B cell (primary cell): ENCODE data around the gene CHTOP.

Experiments used
- EZH2 ChIP-seq: IDR thresholded peaks from 2 replicates; pipeline ENCODE4 v1.6.1; 2012; ENCODE audit warnings: borderline replicate concordance, low read depth, mild to moderate bottlenecking, moderate library complexity, low read length; ENCODE audit not compliant: insufficient read depth, poor library complexity, severe bottlenecking
- TF ChIP-seq, protein P1 (sequence below): fragments of 200-600 bp; IDR thresholded peaks from one replicate; pipeline ENCODE4 v1.8.0; 2022; ENCODE audit warnings: antibody characterized with exemption, mild to moderate bottlenecking

DNA sequence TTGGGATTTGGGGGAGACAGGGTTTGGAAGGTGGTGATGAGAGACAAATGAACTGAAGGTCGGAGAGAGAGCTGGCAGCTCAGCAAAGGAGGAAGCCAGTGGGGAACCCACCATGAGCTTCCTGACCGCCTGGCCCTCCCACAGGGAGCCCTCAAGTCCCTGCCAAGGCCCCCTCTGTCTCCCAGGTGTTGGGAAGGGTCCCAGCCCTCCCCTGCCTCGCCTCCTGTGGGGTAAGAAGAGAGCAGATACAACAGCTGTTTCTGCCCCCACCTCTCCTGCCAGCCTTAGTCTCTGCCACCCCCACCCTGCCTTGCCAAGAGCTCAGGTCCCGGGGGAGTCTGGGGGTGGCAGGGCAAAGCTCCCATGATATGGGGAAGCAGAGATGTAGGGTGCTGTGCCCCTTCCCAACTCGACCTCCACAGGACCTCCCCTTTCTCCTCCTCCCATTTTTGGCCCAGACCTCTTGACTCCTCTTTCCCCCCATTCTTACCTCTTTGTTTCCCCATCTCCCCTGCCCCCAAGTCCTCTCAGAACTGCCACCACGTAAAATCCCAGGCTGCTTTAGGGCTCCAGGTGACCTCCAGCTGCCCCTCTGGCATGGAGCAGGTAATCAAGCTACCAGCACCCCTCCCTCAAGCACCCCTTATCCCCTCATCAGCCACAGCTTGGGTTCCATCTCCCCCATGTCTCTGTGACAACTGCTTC lies 5.1 kb upstream of the CHTOP start:
- TF ChIP-seq, protein P1, sequence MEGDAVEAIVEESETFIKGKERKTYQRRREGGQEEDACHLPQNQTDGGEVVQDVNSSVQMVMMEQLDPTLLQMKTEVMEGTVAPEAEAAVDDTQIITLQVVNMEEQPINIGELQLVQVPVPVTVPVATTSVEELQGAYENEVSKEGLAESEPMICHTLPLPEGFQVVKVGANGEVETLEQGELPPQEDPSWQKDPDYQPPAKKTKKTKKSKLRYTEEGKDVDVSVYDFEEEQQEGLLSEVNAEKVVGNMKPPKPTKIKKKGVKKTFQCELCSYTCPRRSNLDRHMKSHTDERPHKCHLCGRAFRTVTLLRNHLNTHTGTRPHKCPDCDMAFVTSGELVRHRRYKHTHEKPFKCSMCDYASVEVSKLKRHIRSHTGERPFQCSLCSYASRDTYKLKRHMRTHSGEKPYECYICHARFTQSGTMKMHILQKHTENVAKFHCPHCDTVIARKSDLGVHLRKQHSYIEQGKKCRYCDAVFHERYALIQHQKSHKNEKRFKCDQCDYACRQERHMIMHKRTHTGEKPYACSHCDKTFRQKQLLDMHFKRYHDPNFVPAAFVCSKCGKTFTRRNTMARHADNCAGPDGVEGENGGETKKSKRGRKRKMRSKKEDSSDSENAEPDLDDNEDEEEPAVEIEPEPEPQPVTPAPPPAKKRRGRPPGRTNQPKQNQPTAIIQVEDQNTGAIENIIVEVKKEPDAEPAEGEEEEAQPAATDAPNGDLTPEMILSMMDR, result no peak
- TF ChIP-seq EZH2, result no peak
